Measurements from ENCODE around the gene CACNB4.
A peak's percentile ranks its signal among the peaks of the same experiment; 100 is the strongest.
"Not testable (repeated sequence)": the region's sequence is repeated elsewhere in the genome, so short reads cannot be mapped to it uniquely, and the experiment has no call there.

Gene CACNB4

GRCh38 chr2:151886241-151886640 lies 212.6 kb downstream of the CACNB4 start:
- no peak for DNase-seq

- no peak for DNase-seq
Observed at GRCh38 chr2:151882786-151883445, 215.9 kb downstream of the CACNB4 start.

- DNase-seq = no peak
Observed at GRCh38 chr2:151881342-151881741, 217.5 kb downstream of the CACNB4 start.

- DNase-seq = no peak
Observed at GRCh38 chr2:151880586-151880985, 218.3 kb downstream of the CACNB4 start.

- DNase-seq = no peak
Observed at GRCh38 chr2:151878655-151879563, 219.9 kb downstream of the CACNB4 start.

- no peak for DNase-seq
Observed at GRCh38 chr2:151878204-151878603, 220.6 kb downstream of the CACNB4 start.

GRCh38 chr2:151875631-151876030 lies 223.2 kb downstream of the CACNB4 start:
- DNase-seq = not testable (repeated sequence)

- DNase-seq = no peak
Observed at GRCh38 chr2:151872463-151872862, 226.4 kb downstream of the CACNB4 start.

GRCh38 chr2:151869291-151869690 lies 229.6 kb downstream of the CACNB4 start:
- DNase-seq = no peak

- DNase-seq = no peak
Observed at GRCh38 chr2:151862700-151863099, 236.1 kb downstream of the CACNB4 start.

- no peak for DNase-seq
Observed at GRCh38 chr2:151861174-151861573, 237.7 kb downstream of the CACNB4 start.

- DNase-seq = no peak
Observed at GRCh38 chr2:151860613-151861146, 238.2 kb downstream of the CACNB4 start.

- no peak for DNase-seq
Observed at GRCh38 chr2:151860210-151860609, 238.6 kb downstream of the CACNB4 start.

GRCh38 chr2:151857650-151858049 lies 241.2 kb downstream of the CACNB4 start:
- DNase-seq = no peak

GRCh38 chr2:151855111-151855510 lies 243.7 kb downstream of the CACNB4 start:
- DNase-seq = no peak

- DNase-seq = peak; percentile 62
Observed at GRCh38 chr2:151853070-151853758, 245.6 kb downstream of the CACNB4 start.

GRCh38 chr2:151852260-151853069 lies 246.4 kb downstream of the CACNB4 start:
- peak; percentile 91 for DNase-seq

- DNase-seq = peak; percentile 55
Observed at GRCh38 chr2:151851761-151852160, 247.1 kb downstream of the CACNB4 start.

- DNase-seq = no peak
Observed at GRCh38 chr2:151849413-151850010, 249.3 kb downstream of the CACNB4 start.

- no peak for DNase-seq
Observed at GRCh38 chr2:151845884-151846283, 253.0 kb downstream of the CACNB4 start.

GRCh38 chr2:151845481-151845880 lies 253.4 kb downstream of the CACNB4 start:
- DNase-seq = no peak
